SHP77 treated with DMSO at 0.1 percent for 48 hours (cell line): ENCODE results near the gene FMR1.

Experiments
- DNase-seq: peaks from one replicate; lab custom pipeline; 2025; lab: John Stamatoyannopoulos, UW

FMR1 gene

DNA sequence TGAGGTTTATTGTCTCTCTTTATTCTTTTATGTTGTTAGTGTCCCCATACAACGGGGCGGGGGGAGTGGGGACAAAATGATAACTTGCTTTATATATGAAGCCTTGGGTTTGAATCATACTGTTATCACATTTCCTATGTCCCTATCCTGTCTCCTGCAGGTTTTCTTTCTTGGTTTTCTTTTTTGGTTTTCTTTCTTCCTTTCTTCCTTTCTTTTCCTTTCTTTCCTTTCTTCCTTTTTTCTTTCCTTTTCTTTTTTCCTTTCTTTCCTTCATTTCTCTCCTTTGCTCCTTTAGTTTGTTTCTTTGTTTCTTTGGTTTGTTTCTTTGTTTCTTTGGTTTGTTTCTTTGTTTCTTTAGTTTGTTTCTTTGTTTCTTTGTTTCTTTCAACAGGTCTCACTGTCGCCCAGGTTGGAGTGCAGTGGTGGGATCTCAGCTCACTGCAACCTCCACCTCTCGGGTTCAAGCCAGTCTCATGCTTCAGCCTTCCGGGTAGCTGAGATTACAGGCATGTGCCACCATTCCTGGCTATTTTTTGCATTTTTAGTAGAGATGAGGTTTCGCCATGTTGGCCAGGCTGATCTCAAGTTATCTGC is 4.8 kb downstream of the FMR1 start:
- no peak for DNase-seq

DNA sequence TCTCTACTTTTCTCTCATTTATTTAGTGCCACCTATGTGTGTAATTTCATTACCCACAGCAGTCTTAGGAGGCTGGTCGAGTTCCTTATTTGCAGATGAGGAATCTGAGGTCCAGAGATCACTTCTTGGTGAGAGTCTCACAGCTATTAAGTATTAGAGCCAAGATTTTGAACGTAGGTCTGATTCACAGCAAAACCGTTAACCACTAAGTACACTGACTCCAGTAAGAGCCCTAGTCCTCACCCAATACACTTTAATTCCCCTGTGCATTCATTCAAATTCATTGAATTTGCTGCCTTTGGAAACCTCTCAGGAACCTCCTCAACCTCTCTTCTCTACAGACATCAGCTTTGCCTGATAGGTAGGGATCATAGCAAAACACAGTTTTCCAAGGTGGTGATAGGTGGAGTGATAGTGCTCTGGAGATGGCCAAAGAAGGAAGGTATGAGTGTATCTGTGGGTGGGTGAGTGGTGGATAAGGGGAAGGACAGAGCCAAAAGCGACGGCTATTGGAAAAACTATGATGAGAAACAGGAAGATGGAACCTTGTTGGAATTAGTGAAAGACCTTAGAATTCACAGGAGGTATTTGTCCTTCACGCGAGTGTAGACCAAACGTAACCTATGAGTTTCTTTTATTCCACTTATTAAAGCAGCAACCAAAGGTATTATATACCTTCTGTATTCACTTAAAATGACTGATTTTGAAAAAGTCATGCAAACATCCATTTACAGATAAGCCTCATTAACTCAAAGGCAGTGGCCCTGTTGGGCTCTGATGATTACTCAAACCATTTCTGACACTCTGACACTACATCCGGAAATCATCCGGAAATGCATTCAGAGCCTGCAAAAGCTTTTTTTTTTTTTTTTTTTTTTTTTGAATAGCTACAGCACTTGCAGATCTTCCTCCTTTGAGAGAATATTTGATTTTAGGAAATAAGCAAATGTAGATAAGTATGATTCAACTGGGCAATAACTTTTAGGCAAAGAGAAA is 6.3 kb downstream of the FMR1 start:
- no peak for DNase-seq

DNA sequence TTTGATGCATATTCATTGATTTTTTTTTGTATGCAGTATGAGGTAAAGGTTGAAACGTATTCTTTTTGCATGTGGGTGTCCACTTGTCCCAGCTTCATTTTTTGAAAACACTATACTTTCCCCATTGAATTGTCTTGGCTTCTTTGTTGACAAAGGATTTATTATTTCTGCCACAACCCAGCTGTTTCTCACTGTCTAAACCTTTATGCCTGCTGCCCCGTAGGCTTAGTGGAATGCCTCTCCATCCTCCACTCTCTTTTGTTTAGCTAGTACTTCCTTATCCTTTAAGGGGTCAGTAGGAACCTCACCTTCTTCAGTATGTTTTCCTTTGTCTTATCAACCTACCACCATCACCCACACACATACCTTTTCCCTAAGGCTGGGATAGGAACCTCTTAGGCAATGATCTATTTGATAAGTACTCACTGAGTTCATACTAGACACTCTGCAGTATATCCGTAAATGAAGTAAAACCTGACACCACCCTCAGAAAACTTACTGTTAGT is 8.5 kb downstream of the FMR1 start:
- no peak for DNase-seq

DNA sequence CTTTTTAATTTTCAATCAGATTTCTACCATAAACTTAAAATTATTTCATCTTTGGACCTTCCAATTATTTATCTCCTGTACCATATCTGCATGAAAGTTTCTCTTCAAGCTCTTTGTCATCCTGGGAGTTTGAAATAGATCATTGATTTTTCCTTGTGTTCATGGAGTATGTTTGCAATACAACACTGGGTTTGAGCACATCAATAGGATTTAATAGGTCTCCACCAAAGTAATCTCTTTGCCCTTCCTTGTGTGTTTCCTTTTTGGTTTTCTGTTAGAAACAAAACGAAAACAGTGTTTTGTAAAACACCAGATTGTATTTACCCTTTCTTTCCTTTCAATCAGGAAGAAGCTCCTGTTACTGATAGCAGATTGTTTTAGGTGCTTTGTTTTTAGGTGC is 11.9 kb downstream of the FMR1 start:
- DNase-seq, result no peak

DNA sequence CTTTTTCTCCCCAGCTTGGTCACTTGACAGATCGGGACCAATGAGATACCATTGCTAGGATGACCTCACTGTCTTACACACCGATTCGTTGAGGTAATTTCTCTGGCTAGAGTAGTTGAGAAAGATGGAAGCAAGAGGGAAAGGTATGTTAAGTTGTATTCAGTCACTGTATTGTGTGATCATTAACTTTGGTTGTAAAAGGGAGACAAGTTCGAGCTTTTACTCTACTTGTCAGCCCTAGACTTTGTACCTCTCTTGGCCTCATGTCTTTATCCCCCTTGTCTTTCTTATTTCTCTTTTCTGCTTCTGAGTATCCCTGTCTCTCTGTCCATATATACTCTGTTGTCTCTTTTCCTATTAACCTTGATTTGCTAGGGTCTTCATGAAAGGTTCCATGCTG is 15.5 kb downstream of the FMR1 start:
- DNase-seq, result no peak

DNA sequence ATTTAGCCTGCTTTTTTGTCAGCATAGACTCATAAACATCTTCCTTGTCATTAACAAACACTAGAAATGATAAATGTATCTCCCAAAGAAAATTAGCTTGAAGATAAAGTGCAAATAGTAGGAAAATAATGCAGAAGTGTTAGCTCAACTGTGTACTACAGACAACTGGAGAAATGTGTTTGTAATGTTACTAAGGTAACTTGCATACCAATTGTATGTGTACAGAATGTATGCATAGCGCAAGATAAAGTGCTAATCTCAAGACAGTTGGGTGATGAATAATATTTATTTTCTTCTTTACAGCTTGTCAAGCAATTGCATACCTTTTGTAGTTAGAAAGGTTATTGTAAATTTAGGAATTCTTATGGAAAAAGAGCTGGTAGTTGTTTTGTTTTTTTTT is 22.1 kb downstream of the FMR1 start:
- DNase-seq, result no peak

DNA sequence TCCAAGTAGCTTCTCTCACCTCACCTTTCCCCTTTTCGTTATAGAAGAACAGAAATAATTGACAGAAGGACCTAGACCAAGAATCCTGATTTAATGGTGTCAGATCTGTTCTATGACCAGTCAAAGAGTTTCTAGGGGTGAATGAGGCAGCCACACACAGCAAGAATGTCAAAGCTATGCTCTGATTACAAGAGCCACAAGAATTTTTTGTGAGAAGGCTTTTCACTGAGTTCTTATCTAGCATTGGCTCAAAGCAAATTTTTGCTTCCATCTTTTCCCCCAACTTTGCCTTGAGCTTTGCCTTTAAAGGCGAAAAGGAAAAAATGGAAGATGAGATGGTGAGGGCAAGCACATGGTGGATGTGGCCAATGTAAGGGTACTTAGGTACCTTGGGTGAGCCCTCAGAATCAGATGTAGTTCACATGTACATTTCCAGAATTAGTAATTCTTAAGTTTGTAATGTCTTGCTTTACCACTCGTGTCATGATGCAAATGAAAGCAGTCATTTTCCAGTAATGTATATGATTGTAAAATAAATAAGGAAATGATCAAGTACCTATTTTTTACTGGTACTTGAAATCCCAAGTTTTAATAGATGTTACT is 23.5 kb downstream of the FMR1 start:
- no peak for DNase-seq

DNA sequence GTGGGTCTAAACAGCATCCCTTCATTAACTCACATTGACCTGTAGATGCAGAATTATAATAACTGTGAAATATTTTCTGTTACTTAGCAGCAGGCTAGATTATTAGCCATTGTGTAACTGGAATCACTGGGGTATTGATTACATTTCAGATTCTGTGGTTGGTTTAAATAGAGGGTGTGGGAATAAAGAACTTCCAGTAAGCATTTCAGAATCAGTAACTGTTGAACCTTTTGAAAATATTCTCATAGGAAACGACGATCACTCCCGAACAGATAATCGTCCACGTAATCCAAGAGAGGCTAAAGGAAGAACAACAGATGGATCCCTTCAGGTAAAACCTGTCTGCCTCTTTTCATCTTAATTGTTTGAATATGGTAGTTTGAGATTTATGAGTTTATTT is 33.6 kb downstream of the FMR1 start:
- DNase-seq, result no peak

DNA sequence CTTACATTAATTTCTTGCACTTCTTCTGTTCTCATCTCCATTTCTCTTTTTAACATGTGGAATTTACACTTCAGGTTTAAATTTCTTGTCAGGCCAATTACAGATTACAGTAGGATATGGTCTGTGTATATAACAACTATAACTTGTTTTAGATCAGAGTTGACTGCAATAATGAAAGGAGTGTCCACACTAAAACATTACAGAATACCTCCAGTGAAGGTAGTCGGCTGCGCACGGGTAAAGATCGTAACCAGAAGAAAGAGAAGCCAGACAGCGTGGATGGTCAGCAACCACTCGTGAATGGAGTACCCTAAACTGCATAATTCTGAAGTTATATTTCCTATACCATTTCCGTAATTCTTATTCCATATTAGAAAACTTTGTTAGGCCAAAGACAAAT is 36.8 kb downstream of the FMR1 start:
- no peak for DNase-seq

DNA sequence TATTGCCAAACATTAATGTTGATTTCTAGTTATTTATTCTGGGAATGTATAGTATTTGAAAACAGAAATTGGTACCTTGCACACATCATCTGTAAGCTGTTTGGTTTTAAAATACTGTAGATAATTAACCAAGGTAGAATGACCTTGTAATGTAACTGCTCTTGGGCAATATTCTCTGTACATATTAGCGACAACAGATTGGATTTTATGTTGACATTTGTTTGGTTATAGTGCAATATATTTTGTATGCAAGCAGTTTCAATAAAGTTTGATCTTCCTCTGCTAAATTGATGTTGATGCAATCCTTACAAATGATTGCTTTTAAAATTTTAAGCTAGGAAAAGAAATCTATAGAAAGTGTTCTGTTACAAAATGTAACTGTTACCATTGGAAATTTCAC is 38.6 kb downstream of the FMR1 start:
- no peak for DNase-seq

DNA sequence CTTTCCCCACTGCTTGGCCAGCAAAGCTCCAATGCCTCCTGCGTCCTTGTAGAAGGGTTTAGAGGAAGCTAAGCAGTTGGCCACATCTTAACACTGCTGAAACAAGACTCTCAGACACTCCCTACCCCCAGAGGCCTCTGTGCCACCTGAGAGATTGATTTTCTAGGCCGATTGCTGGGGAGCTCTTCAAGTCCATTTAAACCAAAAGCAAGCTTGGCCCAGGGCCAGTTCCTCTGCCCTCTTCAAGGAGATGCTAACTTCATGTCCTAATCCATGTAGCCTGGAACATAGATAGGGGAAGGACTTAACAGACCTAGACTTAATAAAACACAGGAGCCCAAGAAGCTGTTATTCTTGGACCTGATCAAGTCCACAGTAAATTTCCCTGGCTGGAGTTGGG is 42.3 kb downstream of the FMR1 start:
- DNase-seq, result no peak

DNA sequence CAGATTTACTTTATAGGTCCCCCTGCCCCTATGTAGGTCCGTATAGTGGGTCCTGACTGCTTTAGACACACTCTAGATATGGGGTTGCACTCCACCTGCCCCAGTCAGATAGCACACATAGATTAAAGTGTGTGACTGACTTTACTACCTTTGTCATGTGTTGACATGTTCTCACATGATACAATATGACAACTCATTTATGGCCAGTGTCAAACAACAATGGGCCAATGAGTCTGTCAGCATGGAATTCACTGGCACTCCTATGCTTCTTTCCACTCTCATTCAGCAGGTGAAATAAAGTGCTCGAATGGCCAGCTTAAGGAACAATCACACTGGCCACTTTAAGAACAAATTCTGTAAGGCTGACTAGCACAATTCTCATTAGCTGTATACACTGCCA is 45.6 kb downstream of the FMR1 start:
- DNase-seq, result no peak

DNA sequence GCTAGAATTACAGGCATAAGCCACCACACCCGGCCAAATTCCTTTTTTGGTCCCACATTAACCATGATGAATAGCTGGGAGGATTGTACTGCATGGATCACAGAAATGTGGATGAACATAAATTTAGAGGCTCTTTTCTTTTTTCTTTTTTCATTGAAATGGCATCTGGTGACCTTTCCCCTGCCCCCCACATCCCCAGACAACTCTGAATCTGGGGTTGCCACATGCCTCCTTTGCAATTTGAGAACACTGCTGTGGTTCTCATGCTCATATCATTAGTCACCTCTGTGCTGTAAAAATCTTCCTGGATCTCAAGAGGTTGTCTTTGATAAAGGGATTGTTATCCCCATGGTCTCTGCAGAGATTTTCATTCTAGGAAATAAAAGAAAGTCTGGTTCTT is 46.6 kb downstream of the FMR1 start:
- no peak for DNase-seq

DNA sequence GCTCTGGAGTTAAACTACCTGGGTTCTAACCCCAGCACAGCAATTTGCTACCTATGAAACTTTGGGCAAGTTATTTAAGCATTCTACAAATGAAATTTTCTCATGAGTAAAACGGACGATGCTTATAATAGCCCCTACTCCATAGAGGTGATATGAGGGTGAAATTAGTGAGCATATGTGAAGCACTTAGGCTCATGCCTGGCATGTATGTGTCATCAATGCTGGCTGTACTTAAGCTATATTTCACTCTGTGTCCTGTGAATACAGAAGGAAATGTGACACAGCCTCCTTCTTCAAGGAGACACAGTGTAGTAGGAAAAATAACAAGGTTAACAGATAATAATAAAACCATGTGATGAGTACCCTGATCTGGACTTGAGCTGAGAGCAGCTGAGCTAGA is 49.0 kb downstream of the FMR1 start:
- DNase-seq, result no peak

DNA sequence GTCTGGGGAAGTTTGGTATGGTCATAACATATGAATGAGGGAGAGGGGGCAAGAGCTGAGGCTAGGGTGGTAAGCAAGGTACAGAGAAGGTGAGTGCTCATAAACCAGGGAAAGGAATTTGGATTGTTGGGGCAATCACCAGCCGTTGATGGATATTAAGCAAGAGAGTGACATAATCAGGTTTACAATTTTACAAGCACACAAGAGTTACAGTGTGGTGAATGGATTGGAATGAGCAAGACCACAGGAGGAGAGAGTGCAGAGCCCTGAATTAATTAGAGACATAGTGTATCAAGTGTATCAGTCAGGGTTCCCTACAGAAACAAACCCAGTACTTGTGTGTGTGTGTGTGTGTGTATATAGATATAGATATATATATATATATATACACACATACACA is 50.8 kb downstream of the FMR1 start:
- DNase-seq, result no peak

DNA sequence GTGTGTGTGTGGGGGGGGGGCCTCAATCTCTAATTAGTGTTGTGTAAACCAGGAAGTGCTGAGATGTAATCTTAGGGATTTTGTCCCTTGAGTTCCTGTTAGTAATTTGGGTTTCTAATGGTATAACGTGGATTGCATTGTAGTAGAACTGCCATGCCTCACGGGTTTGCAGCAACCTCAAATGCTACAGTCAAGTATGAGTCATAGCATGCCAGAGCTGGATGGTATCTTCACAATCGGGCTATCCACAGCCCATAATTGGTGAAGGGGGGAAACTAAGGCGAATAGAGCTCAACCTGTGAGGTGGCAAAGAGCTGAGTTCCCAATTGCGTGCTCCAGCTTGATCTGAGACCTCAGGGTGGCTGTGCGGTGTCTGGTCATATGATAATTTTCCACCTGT is 67.2 kb downstream of the FMR1 start:
- no peak for DNase-seq

DNA sequence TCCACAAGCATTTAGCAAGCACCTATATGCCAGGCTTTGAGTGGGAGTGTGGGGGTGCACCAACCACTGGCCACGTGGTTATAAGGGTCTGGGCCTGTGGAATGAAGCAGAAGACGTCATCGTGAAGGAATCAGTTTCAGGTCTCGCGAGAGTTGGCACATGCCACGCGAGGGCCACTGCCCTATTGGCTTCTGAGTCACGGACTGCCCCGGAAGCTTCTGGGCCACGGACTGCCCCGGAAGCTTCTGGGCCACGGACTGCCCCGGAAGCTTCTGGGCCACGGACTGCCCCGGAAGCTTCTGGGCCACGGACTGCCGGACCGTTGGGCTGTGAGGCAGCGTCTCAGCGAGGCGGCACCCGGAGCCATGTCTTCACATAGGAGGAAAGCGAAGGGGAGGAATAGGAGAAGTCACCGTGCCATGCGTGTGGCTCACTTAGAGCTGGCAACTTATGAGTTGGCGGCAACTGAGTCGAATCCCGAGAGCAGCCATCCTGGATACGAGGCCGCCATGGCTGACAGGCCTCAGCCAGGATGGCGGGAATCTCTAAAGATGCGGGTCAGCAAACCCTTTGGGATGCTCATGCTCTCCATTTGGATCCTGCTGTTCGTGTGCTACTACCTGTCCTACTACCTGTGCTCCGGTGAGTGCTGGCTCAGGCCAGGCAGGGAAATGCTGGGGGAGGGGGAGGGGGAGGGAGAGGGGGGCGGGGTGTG is 69.5 kb downstream of the FMR1 start, which contains the start of gene FMR1NB:
Gene FMR1NB, plus strand, starts transcription at position 300 of the 715 bp plus-strand sequence. Its CDS starts 66 bp downstream, at position 366.
- no peak for DNase-seq
